GM23338 (cell line): Measurements from ENCODE around the gene CMSS1.

ENCODE experiments used
- CREB1 ChIP-seq: fragments of 250-450 bp; sonication (Bioruptor Pico); IDR thresholded peaks from 2 replicates; pipeline ENCODE4 v1.5.0; 2020; ENCODE audit warnings: low read depth, mild to moderate bottlenecking, moderate library complexity
- CTCF ChIP-seq, 2 experiments: fragments of 200-600 bp in 1 of 2; sonication (generic) in 1 of 2; conservative IDR thresholded peaks; 2 replicates each; pipeline versions ENCODE4 v1.5.1 to v1.6.1; 2016 to 2017; ENCODE audit warnings: antibody characterized with exemption in 2 of 2, low read depth in 2 of 2, mild to moderate bottlenecking in 2 of 2, moderate library complexity in 1 of 2
- EZH2 ChIP-seq: fragments of 200-600 bp; sonication (generic); IDR thresholded peaks from one replicate; pipeline ENCODE4 v1.8.0; 2017; ENCODE audit warnings: antibody characterized with exemption, mild to moderate bottlenecking, low read depth; ENCODE audit not compliant: unreplicated experiment
- EZH2phosphoT487 ChIP-seq: fragments of 200-600 bp; sonication (generic); IDR thresholded peaks from one replicate; pipeline ENCODE4 v1.8.1; 2018; ENCODE audit warnings: antibody characterized with exemption; ENCODE audit not compliant: unreplicated experiment
- POLR2AphosphoS5 ChIP-seq: IDR thresholded peaks from 2 replicates; pipeline ENCODE4 v1.6.1; 2016; ENCODE audit warnings: antibody characterized with exemption, low read depth
- REST ChIP-seq: IDR thresholded peaks from one replicate; pipeline ENCODE4 v1.6.1; 2018; ENCODE audit warnings: antibody characterized with exemption; ENCODE audit not compliant: unreplicated experiment
- STAT1 ChIP-seq: IDR thresholded peaks from one replicate; pipeline ENCODE4 v1.6.1; 2016; ENCODE audit warnings: antibody characterized with exemption; ENCODE audit not compliant: unreplicated experiment
- ZNF114 ChIP-seq: fragments of 250-450 bp; sonication (Bioruptor Pico); IDR thresholded peaks from 2 replicates; pipeline ENCODE4 v1.5.0; 2020; ENCODE audit warnings: mild to moderate bottlenecking, moderate library complexity

GRCh38 chr3:99933971-99934750 is 116.5 kb downstream of the CMSS1 start:
- TF ChIP-seq STAT1 (no peak), POLR2AphosphoS5 (no peak), CTCF (conservative IDR thresholded peaks at IDR 0.05; ENCODE audit: low read depth in 2 of 2) (no peak), ZNF114 (no peak), EZH2 (no peak), CREB1 (no peak), REST (no peak), EZH2phosphoT487 (no peak)
